GM18499 (cell line): ENCODE results near the gene TAF9B.
A peak's percentile ranks its signal among the peaks of the same experiment; 100 is the strongest.
"Not testable (repeated sequence)": the region's sequence is repeated elsewhere in the genome, so short reads cannot be mapped to it uniquely, and the experiment has no call there.

Source experiments
- ATAC-seq: cut with Tn5 transposase; IDR thresholded peaks from one replicate; pipeline ENCODE4 v1.9.1; 2021; ENCODE audit warnings: moderate number of reproducible peaks; ENCODE audit not compliant: insufficient read depth, unreplicated experiment

Gene TAF9B

GRCh38 chrX:78139160-78140123, at the start of gene TAF9B:
Gene TAF9B (minus strand): TSS chrX:78139650. CDS start chrX:78139611, 39 bp downstream.
- peak; percentile 84 for ATAC-seq

- no peak for ATAC-seq
Measured at GRCh38 chrX:78182881-78183280, 43.4 kb upstream of the TAF9B start.

- ATAC-seq: no peak
Measured at GRCh38 chrX:78181307-78181706, 41.9 kb upstream of the TAF9B start.

GRCh38 chrX:78168065-78168464, 28.6 kb upstream of the TAF9B start:
- no peak for ATAC-seq

- ATAC-seq: no peak
Measured at GRCh38 chrX:78165425-78165824, 26.0 kb upstream of the TAF9B start.

GRCh38 chrX:78163175-78163574, 23.7 kb upstream of the TAF9B start:
- not testable (repeated sequence) for ATAC-seq

- not testable (repeated sequence) for ATAC-seq
Measured at GRCh38 chrX:78160711-78161110, 21.3 kb upstream of the TAF9B start.

GRCh38 chrX:78157846-78158245, 18.4 kb upstream of the TAF9B start:
- not testable (repeated sequence) for ATAC-seq

GRCh38 chrX:78157373-78157772, 17.9 kb upstream of the TAF9B start:
- ATAC-seq: not testable (repeated sequence)

GRCh38 chrX:78147002-78147540, 7.6 kb upstream of the TAF9B start:
- ATAC-seq: not testable (repeated sequence)

GRCh38 chrX:78140206-78140605, 756 bp upstream of the TAF9B start:
- ATAC-seq: no peak

GRCh38 chrX:78133238-78133960, 6.1 kb downstream of the TAF9B start:
- no peak for ATAC-seq

GRCh38 chrX:78131117-78131516, 8.3 kb downstream of the TAF9B start:
- ATAC-seq: no peak

- ATAC-seq: no peak
Measured at GRCh38 chrX:78130396-78130795, 9.1 kb downstream of the TAF9B start.

- ATAC-seq: no peak
Measured at GRCh38 chrX:78129714-78130113, 9.7 kb downstream of the TAF9B start.

- not testable (repeated sequence) for ATAC-seq
Measured at GRCh38 chrX:78125781-78126180, 13.7 kb downstream of the TAF9B start.

GRCh38 chrX:78125148-78125547, 14.3 kb downstream of the TAF9B start:
- ATAC-seq: no peak

- no peak for ATAC-seq
Measured at GRCh38 chrX:78124307-78124706, 15.1 kb downstream of the TAF9B start.

GRCh38 chrX:78123190-78123589, 16.3 kb downstream of the TAF9B start:
- ATAC-seq: no peak

GRCh38 chrX:78119521-78120227, 19.8 kb downstream of the TAF9B start:
- ATAC-seq: no peak
